Mesenteric fat pad (tissue), 1 donor: ENCODE data around the gene KLF17. TPM values are rescaled to one million over a fixed set of nuclear protein-coding genes. Genes with fewer than 3 reads are reported as not detected.
"Not testable (repeated sequence)": the region's sequence is repeated elsewhere in the genome, so short reads cannot be mapped to it uniquely, and the experiment has no call there.

Experiments used
- DNase-seq: peaks from one replicate; pipeline ENCODE4 v3.0.0-alpha.2; 2020; ENCODE audit warnings: low spot score
- total RNA-seq: library from RNA; stranded (reverse); fragmentation: NEBNext Ultra II Directional; extraction: Animal tissue kit (Norgen Biotek cat#: 25700); gene quantifications from one replicate; pipeline ENCODE4 v1.2.1, GENCODE V29; 2021
- donor health status: DM: yes; HTN: yes; CAD: no.

Gene KLF17
- total RNA-seq, 1 donor from 2014 or later = not detected

GRCh38 chr1:44108241-44108640 is 10.4 kb upstream of the KLF17 start:
- no peak for DNase-seq

- DNase-seq = no peak
Measured at GRCh38 chr1:44108971-44109370, 9.7 kb upstream of the KLF17 start.

- DNase-seq = no peak
Measured at GRCh38 chr1:44110916-44111315, 7.7 kb upstream of the KLF17 start.

GRCh38 chr1:44111861-44112260 is 6.8 kb upstream of the KLF17 start:
- DNase-seq = no peak

GRCh38 chr1:44112486-44112885 is 6.1 kb upstream of the KLF17 start:
- DNase-seq = no peak

GRCh38 chr1:44113095-44113609 is 5.5 kb upstream of the KLF17 start:
- DNase-seq = no peak

GRCh38 chr1:44114098-44114497 is 4.5 kb upstream of the KLF17 start:
- DNase-seq = no peak

GRCh38 chr1:44117272-44117671 is 1.3 kb upstream of the KLF17 start:
- not testable (repeated sequence) for DNase-seq

- DNase-seq = no peak
Measured at GRCh38 chr1:44119525-44119924, 904 bp downstream of the KLF17 start.

- DNase-seq = no peak
Measured at GRCh38 chr1:44120398-44120949, 1.9 kb downstream of the KLF17 start.

GRCh38 chr1:44129616-44130500 is 11.2 kb downstream of the KLF17 start:
- DNase-seq = no peak

GRCh38 chr1:44131411-44131810 is 12.8 kb downstream of the KLF17 start:
- DNase-seq = no peak

- DNase-seq = no peak
Measured at GRCh38 chr1:44134071-44134920, 15.7 kb downstream of the KLF17 start.

GRCh38 chr1:44135886-44136285 is 17.3 kb downstream of the KLF17 start:
- DNase-seq = no peak

- DNase-seq = no peak
Measured at GRCh38 chr1:44138239-44138638, 19.6 kb downstream of the KLF17 start.

- not testable (repeated sequence) for DNase-seq
Measured at GRCh38 chr1:44139565-44139964, 20.9 kb downstream of the KLF17 start.

- no peak for DNase-seq
Measured at GRCh38 chr1:44141531-44141930, 22.9 kb downstream of the KLF17 start, which contains the start of gene KLF18. Gene KLF18 (minus strand): TSS chr1:44141631. CDS start chr1:44141631, 0 bp downstream.

- no peak for DNase-seq
Measured at GRCh38 chr1:44144962-44145756, 26.5 kb downstream of the KLF17 start.

GRCh38 chr1:44146536-44147361 is 28.1 kb downstream of the KLF17 start:
- no peak for DNase-seq

- DNase-seq = no peak
Measured at GRCh38 chr1:44147582-44147981, 29.0 kb downstream of the KLF17 start.
